Uterus (tissue), 2 donors: Measurements from ENCODE around the gene ECI1.

Experiments used
- POLR2A ChIP-seq, 2 donors: fragments of 450-650 bp; IDR thresholded peaks; one replicate each; pipeline ENCODE4 v1.6.1; 2016; ENCODE audit warnings: antibody characterized with exemption in 2 of 2, mild to moderate bottlenecking in 1 of 2, moderate library complexity in 1 of 2
- TF ChIP-seq, protein P1 (sequence below), 4 experiments: fragments of 200-600 bp in 2 of 4; fragments of 450-650 bp in 2 of 4; sonication (generic) in 2 of 4; IDR thresholded peaks; one replicate each; pipeline ENCODE4 v1.5.1; 2016 to 2019; ENCODE audit warnings: antibody characterized with exemption in 4 of 4, mild to moderate bottlenecking in 2 of 4, moderate library complexity in 1 of 4

DNA sequence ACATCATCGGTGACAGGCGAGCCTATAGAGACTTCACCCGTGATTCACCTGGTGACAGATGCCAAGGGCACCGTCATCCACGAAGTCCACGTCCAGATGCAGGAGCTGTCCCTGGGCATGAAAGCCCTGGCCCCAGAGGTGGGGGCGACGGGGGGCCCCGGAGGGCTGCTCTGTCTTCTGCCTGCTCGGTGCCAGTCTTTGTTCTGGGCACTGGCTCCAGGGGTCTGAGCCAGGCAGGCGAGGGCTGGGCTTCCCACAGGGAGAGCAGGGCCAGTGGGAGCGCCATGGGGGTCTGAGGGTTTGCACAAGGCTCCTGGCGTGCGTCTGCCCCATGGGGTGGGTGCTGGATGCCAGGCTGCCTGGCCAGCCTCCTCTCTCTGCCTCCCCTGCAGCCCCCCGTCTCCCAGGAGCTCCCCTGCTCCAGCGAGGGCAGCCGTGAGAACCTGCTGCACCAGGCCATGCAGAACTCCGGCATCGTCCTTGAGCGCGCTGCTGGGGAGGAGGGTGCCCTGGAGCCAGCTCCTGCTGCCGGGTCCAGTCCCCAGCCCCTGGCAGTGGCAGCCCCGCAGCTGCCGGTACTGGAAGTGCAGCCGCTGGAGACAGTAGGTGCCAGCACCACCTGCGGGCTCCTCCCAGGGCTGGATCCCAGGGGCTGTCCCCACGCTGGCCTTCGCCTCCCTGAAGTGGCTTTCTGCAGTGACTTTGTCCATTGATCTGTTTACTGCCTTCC lies 18.2 kb downstream of the ECI1 start:
- TF ChIP-seq, protein P1, sequence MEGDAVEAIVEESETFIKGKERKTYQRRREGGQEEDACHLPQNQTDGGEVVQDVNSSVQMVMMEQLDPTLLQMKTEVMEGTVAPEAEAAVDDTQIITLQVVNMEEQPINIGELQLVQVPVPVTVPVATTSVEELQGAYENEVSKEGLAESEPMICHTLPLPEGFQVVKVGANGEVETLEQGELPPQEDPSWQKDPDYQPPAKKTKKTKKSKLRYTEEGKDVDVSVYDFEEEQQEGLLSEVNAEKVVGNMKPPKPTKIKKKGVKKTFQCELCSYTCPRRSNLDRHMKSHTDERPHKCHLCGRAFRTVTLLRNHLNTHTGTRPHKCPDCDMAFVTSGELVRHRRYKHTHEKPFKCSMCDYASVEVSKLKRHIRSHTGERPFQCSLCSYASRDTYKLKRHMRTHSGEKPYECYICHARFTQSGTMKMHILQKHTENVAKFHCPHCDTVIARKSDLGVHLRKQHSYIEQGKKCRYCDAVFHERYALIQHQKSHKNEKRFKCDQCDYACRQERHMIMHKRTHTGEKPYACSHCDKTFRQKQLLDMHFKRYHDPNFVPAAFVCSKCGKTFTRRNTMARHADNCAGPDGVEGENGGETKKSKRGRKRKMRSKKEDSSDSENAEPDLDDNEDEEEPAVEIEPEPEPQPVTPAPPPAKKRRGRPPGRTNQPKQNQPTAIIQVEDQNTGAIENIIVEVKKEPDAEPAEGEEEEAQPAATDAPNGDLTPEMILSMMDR (IDR thresholded peaks at IDR 0.05), result no peak
- no peak for TF ChIP-seq POLR2A (IDR thresholded peaks at IDR 0.05)
